Measurements from ENCODE around the gene STT3B.

Gene STT3B

GRCh38 chr3:31550452-31551251, 17.9 kb downstream of the STT3B start:
- no peaks in the 10 kb centered on the region for H3K36me3 ChIP-seq (ENCODE audit: insufficient read depth, low read length)
- H3K4me1 ChIP-seq (ENCODE audit: insufficient read depth, low read length) = peaks cover 20% of the 10 kb centered on the region
- H3K9ac ChIP-seq (ENCODE audit: low read depth, low read length) = no peak overlapping the region
- no peaks in the 10 kb centered on the region for H3K9me3 ChIP-seq (ENCODE audit: control insufficient read depth, insufficient read depth, low read length)

- no peaks in the 10 kb centered on the region for H3K9me3 ChIP-seq (ENCODE audit: control insufficient read depth, insufficient read depth, low read length)
- H3K4me1 ChIP-seq (ENCODE audit: insufficient read depth, low read length) = peaks cover 16% of the 10 kb centered on the region; the same call in 1 of the 2 replicates
- H3K36me3 ChIP-seq (ENCODE audit: insufficient read depth, low read length) = no peaks in the 10 kb centered on the region
- H3K9ac ChIP-seq (ENCODE audit: low read depth, low read length) = no peak overlapping the region
Measured at GRCh38 chr3:31551646-31552045, 18.9 kb downstream of the STT3B start.

- no peaks in the 10 kb centered on the region for H3K36me3 ChIP-seq (ENCODE audit: insufficient read depth, low read length)
Measured at GRCh38 chr3:31552103-31552502, 19.4 kb downstream of the STT3B start.

GRCh38 chr3:31553258-31553657, 20.5 kb downstream of the STT3B start:
- Histone ChIP-seq H3K9ac (ENCODE audit: low read depth, low read length) (no peak overlapping the region), H3K4me1 (ENCODE audit: insufficient read depth, low read length) (peaks cover 6% of the 10 kb centered on the region; the same call in 1 of the 2 replicates), H3K36me3 (ENCODE audit: insufficient read depth, low read length) (no peaks in the 10 kb centered on the region), H3K9me3 (ENCODE audit: control insufficient read depth, insufficient read depth, low read length) (no peaks in the 10 kb centered on the region)

More at GRCh38 chr3:31552103-31552502, 19.4 kb downstream of the STT3B start:
- no peaks in the 10 kb centered on the region for H3K9me3 ChIP-seq (ENCODE audit: control insufficient read depth, insufficient read depth, low read length)
- H3K4me1 ChIP-seq (ENCODE audit: insufficient read depth, low read length) = peaks cover 16% of the 10 kb centered on the region; the same call in 1 of the 2 replicates
- H3K9ac ChIP-seq (ENCODE audit: low read depth, low read length) = no peak overlapping the region

- H3K4me1 ChIP-seq (ENCODE audit: insufficient read depth, low read length) = peaks cover 6% of the 10 kb centered on the region; the same call in 1 of the 2 replicates
- no peak overlapping the region for H3K9ac ChIP-seq (ENCODE audit: low read depth, low read length)
- H3K9me3 ChIP-seq (ENCODE audit: control insufficient read depth, insufficient read depth, low read length) = no peaks in the 10 kb centered on the region
- H3K36me3 ChIP-seq (ENCODE audit: insufficient read depth, low read length) = no peaks in the 10 kb centered on the region
Measured at GRCh38 chr3:31555204-31555603, 22.5 kb downstream of the STT3B start.

GRCh38 chr3:31559872-31560534, 27.3 kb downstream of the STT3B start:
- no peaks in the 10 kb centered on the region for H3K9me3 ChIP-seq (ENCODE audit: control insufficient read depth, insufficient read depth, low read length)
- no peak overlapping the region for H3K9ac ChIP-seq (ENCODE audit: low read depth, low read length)
- no peaks in the 10 kb centered on the region for H3K36me3 ChIP-seq (ENCODE audit: insufficient read depth, low read length)
- peaks cover 10% of the 10 kb centered on the region for H3K4me1 ChIP-seq (ENCODE audit: insufficient read depth, low read length)

- peaks cover 8% of the 10 kb centered on the region; the same call in 1 of the 2 replicates for H3K4me1 ChIP-seq (ENCODE audit: insufficient read depth, low read length)
- no peak overlapping the region for H3K9ac ChIP-seq (ENCODE audit: low read depth, low read length)
- H3K36me3 ChIP-seq (ENCODE audit: insufficient read depth, low read length) = no peaks in the 10 kb centered on the region
- H3K9me3 ChIP-seq (ENCODE audit: control insufficient read depth, insufficient read depth, low read length) = no peaks in the 10 kb centered on the region
Measured at GRCh38 chr3:31561891-31562290, 29.2 kb downstream of the STT3B start.

- peaks cover 8% of the 10 kb centered on the region; the same call in 1 of the 2 replicates for H3K4me1 ChIP-seq (ENCODE audit: insufficient read depth, low read length)
- no peaks in the 10 kb centered on the region for H3K36me3 ChIP-seq (ENCODE audit: insufficient read depth, low read length)
- H3K9ac ChIP-seq (ENCODE audit: low read depth, low read length) = no peak overlapping the region
- no peaks in the 10 kb centered on the region for H3K9me3 ChIP-seq (ENCODE audit: control insufficient read depth, insufficient read depth, low read length)
Measured at GRCh38 chr3:31562525-31562924, 29.8 kb downstream of the STT3B start.

GRCh38 chr3:31565288-31565687, 32.6 kb downstream of the STT3B start:
- Histone ChIP-seq H3K4me1 (ENCODE audit: insufficient read depth, low read length) (peaks cover 11% of the 10 kb centered on the region; the same call in 1 of the 2 replicates), H3K9me3 (ENCODE audit: control insufficient read depth, insufficient read depth, low read length) (no peaks in the 10 kb centered on the region), H3K36me3 (ENCODE audit: insufficient read depth, low read length) (no peaks in the 10 kb centered on the region), H3K9ac (ENCODE audit: low read depth, low read length) (no peak overlapping the region)

- Histone ChIP-seq H3K9ac (ENCODE audit: low read depth, low read length) (no peak overlapping the region), H3K4me1 (ENCODE audit: insufficient read depth, low read length) (peaks cover 7% of the 10 kb centered on the region; the same call in 1 of the 2 replicates), H3K36me3 (ENCODE audit: insufficient read depth, low read length) (no peaks in the 10 kb centered on the region), H3K9me3 (ENCODE audit: control insufficient read depth, insufficient read depth, low read length) (no peaks in the 10 kb centered on the region)
Measured at GRCh38 chr3:31567036-31567435, 34.3 kb downstream of the STT3B start.

- Histone ChIP-seq H3K36me3 (ENCODE audit: insufficient read depth, low read length) (no peaks in the 10 kb centered on the region), H3K4me1 (ENCODE audit: insufficient read depth, low read length) (0 out of 2 replicates have a peak, but pooled peaks cover 3% of the 10 kb centered on the region), H3K9ac (ENCODE audit: low read depth, low read length) (no peak overlapping the region), H3K9me3 (ENCODE audit: control insufficient read depth, insufficient read depth, low read length) (no peaks in the 10 kb centered on the region)
Measured at GRCh38 chr3:31568649-31569048, 35.9 kb downstream of the STT3B start.

GRCh38 chr3:31571325-31571724, 38.6 kb downstream of the STT3B start:
- H3K36me3 ChIP-seq (ENCODE audit: insufficient read depth, low read length) = no peaks in the 10 kb centered on the region
- H3K9ac ChIP-seq (ENCODE audit: low read depth, low read length) = no peak overlapping the region
- H3K9me3 ChIP-seq (ENCODE audit: control insufficient read depth, insufficient read depth, low read length) = no peaks in the 10 kb centered on the region
- 0 out of 2 replicates have a peak, but pooled peaks cover 6% of the 10 kb centered on the region for H3K4me1 ChIP-seq (ENCODE audit: insufficient read depth, low read length)

GRCh38 chr3:31572236-31573004, 39.7 kb downstream of the STT3B start:
- H3K9me3 ChIP-seq (ENCODE audit: control insufficient read depth, insufficient read depth, low read length) = no peaks in the 10 kb centered on the region
- no peaks in the 10 kb centered on the region for H3K36me3 ChIP-seq (ENCODE audit: insufficient read depth, low read length)
- 0 out of 2 replicates have a peak, but pooled peaks cover 6% of the 10 kb centered on the region for H3K4me1 ChIP-seq (ENCODE audit: insufficient read depth, low read length)
- H3K9ac ChIP-seq (ENCODE audit: low read depth, low read length) = no peak overlapping the region
